CD4-positive, alpha-beta memory T cell (primary cell): ENCODE data around the gene SLCO1B1. TPM values are rescaled to one million over a fixed set of nuclear protein-coding genes. Genes with fewer than 3 reads are reported as not detected.
"Not testable (repeated sequence)": the region's sequence is repeated elsewhere in the genome, so short reads cannot be mapped to it uniquely, and the experiment has no call there.

Experiments
- CTCF ChIA-PET: fragments of 350-600 bp; sonication (Branson Sonifier 250); formaldehyde crosslinking; loops from one replicate; lab custom pipeline; 2021; ENCODE audit warnings: inconsistent platforms; ENCODE audit not compliant: partially characterized antibody; lab: Charles Lee
- POLR2A ChIA-PET: fragments of 350-600 bp; sonication (Branson Sonifier 250); formaldehyde crosslinking; loops from one replicate; lab custom pipeline; 2021; ENCODE audit not compliant: partially characterized antibody; lab: Charles Lee
- DNase-seq, 5 donors: peaks; one replicate each; pipeline versions ENCODE4 v3.0.0 to v3.0.0-alpha.2; 2020 to 2022; ENCODE audit warnings: mixed read lengths in 1 of 5
- H3K27ac ChIP-seq: one replicate; pipeline ENCODE4 v1.7.0; 2013; ENCODE audit warnings: low read depth, low read length
- H3K27me3 ChIP-seq: 2 replicates; pipeline ENCODE4 v1.7.0; 2013; ENCODE audit warnings: mild to moderate bottlenecking, low read length, moderate library complexity; ENCODE audit not compliant: insufficient read depth
- H3K36me3 ChIP-seq: 2 replicates; pipeline ENCODE4 v1.7.0; 2013; ENCODE audit warnings: mild to moderate bottlenecking, low read length, moderate library complexity; ENCODE audit not compliant: insufficient read depth
- H3K4me1 ChIP-seq: 2 replicates; pipeline ENCODE4 v1.7.0; 2013; ENCODE audit warnings: mild to moderate bottlenecking, low read length, moderate library complexity; ENCODE audit not compliant: insufficient read depth
- H3K4me3 ChIP-seq, 2 donors: one replicate each; pipeline ENCODE4 v1.7.0; 2013; ENCODE audit warnings: low read length in 2 of 2, mild to moderate bottlenecking in 1 of 2
- H3K9me3 ChIP-seq, 2 donors: one replicate each; pipeline ENCODE4 v1.7.0; 2013; ENCODE audit warnings: low read length in 2 of 2, control low read depth in 1 of 2; ENCODE audit not compliant: control insufficient read depth in 1 of 2
- H3K27ac Mint-ChIP-seq, 7 donors: one replicate each; pipeline ENCODE4 v1.8.0; 2020 to 2021; ENCODE audit warnings: mixed read lengths in 7 of 7, mild to moderate bottlenecking in 6 of 7, inconsistent platforms in 3 of 7, moderate library complexity in 3 of 7
- H3K27me3 Mint-ChIP-seq, 2 donors: one replicate each; pipeline ENCODE4 v1.8.0; 2020 to 2021; ENCODE audit warnings: mixed read lengths in 2 of 2
- H3K36me3 Mint-ChIP-seq, 2 donors: one replicate each; pipeline ENCODE4 v1.8.0; 2020 to 2021; ENCODE audit warnings: mixed read lengths in 2 of 2, inconsistent platforms in 1 of 2, mild to moderate bottlenecking in 1 of 2
- H3K4me1 Mint-ChIP-seq, 4 donors: one replicate each; pipeline ENCODE4 v1.8.0; 2020 to 2021; ENCODE audit warnings: mixed read lengths in 4 of 4, mild to moderate bottlenecking in 1 of 4
- H3K4me3 Mint-ChIP-seq, 8 donors: one replicate each; pipeline ENCODE4 v1.8.0; 2020 to 2021; ENCODE audit warnings: mixed read lengths in 8 of 8, mild to moderate bottlenecking in 7 of 8, moderate library complexity in 6 of 8, inconsistent platforms in 3 of 8
- H3K9me3 Mint-ChIP-seq, 8 donors: one replicate each; pipeline ENCODE4 v1.8.0; 2020 to 2021; ENCODE audit warnings: mixed read lengths in 8 of 8, mild to moderate bottlenecking in 5 of 8, inconsistent platforms in 3 of 8, moderate library complexity in 1 of 8
- intact Hi-C: fragments of 100-400 bp; cut with micrococcal nuclease; formaldehyde crosslinking; loops from one replicate; pipeline ENCODE4 v1.15.1; 2023
- polyA plus RNA-seq, 2 donors: library from polyadenylated mRNA; unstranded; fragments of 300-500 nt; fragmentation: Illumina TruSeq; gene quantifications; one replicate each; pipeline ENCODE4 v1.2.3, GENCODE V29; 2021
- total RNA-seq, 2 experiments: library from RNA; stranded (reverse); gene quantifications; one replicate each; pipeline ENCODE4 v1.2.3, GENCODE V29; 2021

Gene SLCO1B1, protein sequence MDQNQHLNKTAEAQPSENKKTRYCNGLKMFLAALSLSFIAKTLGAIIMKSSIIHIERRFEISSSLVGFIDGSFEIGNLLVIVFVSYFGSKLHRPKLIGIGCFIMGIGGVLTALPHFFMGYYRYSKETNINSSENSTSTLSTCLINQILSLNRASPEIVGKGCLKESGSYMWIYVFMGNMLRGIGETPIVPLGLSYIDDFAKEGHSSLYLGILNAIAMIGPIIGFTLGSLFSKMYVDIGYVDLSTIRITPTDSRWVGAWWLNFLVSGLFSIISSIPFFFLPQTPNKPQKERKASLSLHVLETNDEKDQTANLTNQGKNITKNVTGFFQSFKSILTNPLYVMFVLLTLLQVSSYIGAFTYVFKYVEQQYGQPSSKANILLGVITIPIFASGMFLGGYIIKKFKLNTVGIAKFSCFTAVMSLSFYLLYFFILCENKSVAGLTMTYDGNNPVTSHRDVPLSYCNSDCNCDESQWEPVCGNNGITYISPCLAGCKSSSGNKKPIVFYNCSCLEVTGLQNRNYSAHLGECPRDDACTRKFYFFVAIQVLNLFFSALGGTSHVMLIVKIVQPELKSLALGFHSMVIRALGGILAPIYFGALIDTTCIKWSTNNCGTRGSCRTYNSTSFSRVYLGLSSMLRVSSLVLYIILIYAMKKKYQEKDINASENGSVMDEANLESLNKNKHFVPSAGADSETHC
- total RNA-seq (not detected), polyA plus RNA-seq (not detected)

DNA sequence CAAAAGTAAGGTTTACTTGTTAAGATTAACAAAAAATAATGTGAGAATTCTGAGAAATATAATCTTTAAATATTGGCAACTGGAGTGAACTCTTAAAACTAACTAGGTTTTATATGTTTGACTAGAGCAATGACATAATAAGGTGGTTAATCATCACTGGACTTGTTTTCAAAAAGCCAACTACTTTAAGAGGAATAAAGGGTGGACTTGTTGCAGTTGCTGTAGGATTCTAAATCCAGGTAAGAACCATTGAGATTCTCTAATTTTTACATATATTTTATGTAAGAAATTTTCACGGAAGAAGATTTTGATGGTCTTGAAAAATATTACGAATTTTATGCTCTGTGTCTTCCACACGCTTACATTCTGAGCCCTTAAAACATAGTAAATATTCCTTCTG, at the start of gene SLCO1B1:
SLCO1B1 (plus strand) TSS at position 197 of the 400 bp plus-strand sequence. CDS start 10,381 bp downstream, outside the sequence.
- Histone ChIP-seq H3K36me3 (no peaks in the 10 kb centered on the region), H3K27ac (no peak within 1 kb of the TSS), H3K27me3 (no peaks in the 10 kb centered on the region), H3K9me3 (no peaks in the 10 kb centered on the region), H3K4me3 (no peak within 1 kb of the TSS), H3K4me1 (no peaks in the 10 kb centered on the region)
- POLR2A ChIA-PET = no interaction called here
- H3K4me1 Mint-ChIP-seq = no peaks in the 10 kb centered on the region
- DNase-seq = no peak
- no peak within 1 kb of the TSS for H3K4me3 Mint-ChIP-seq
- no peak within 1 kb of the TSS for H3K27ac Mint-ChIP-seq
- no peaks in the 10 kb centered on the region for H3K27me3 Mint-ChIP-seq
- CTCF ChIA-PET = no interaction called here
- intact Hi-C loops = no loop called here
- peaks cover 0 to 8% (median 5%) of the 10 kb centered on the region in 8 donors for H3K9me3 Mint-ChIP-seq
- no peaks in the 10 kb centered on the region for H3K36me3 Mint-ChIP-seq

DNA sequence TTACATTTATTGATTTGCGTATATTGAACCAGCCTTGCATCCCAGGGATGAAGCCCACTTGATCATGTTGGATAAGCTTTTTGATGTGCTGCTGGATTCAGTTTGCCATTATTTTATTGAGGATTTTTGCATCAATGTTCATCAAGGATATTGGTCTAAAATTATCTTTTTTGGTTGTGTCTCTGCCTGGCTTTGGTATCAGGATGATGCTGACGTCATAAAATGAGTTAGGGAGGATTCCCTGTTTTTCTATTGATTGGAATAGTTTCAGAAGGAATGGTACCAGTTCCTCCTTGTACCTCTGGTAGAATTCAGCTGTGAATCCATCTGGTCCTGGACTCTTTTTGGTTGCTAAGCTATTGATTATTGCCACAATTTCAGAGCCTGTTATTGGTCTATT, 46.2 kb upstream of the SLCO1B1 start:
- H3K4me3 ChIP-seq, intact Hi-C loops, H3K36me3 Mint-ChIP-seq, H3K4me1 Mint-ChIP-seq, H3K27ac ChIP-seq, CTCF ChIA-PET, H3K4me3 Mint-ChIP-seq, H3K27ac Mint-ChIP-seq, H3K9me3 ChIP-seq, DNase-seq, POLR2A ChIA-PET, H3K4me1 ChIP-seq, H3K27me3 Mint-ChIP-seq, H3K27me3 ChIP-seq, H3K36me3 ChIP-seq, H3K9me3 Mint-ChIP-seq: not testable (repeated sequence)

DNA sequence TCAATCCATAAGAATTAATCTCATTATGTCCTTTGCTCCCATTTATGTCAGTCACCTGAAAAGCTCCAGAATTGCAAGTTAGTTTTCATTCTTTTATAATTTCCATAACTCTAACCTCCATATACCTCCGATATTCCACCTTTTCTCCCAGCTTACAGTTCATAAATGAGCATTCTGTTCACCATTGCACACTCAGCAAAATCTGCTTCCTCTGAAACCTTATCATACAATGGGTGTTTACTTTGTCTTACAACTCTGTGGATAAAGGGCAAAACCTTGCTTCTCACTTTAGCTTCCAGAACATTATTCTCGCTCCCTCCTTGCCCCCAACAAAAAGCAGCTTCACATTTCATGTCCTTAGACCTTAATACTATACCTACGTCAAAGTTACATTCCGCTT, 19.3 kb upstream of the SLCO1B1 start:
- H3K27ac ChIP-seq = no peak overlapping the region
- Mint-ChIP-seq H3K4me1 (no peaks in the 10 kb centered on the region), H3K27me3 (no peaks in the 10 kb centered on the region), H3K27ac (no peak overlapping the region), H3K4me3 (no peak overlapping the region), H3K9me3 (peaks cover 0 to 4% (median 0%) of the 10 kb centered on the region in 8 donors), H3K36me3 (no peaks in the 10 kb centered on the region)
- intact Hi-C loops = no loop called here
- ChIA-PET CTCF (no interaction called here), POLR2A (no interaction called here)
- H3K27me3 ChIP-seq = no peaks in the 10 kb centered on the region
- no peaks in the 10 kb centered on the region for H3K4me1 ChIP-seq
- H3K9me3 ChIP-seq = no peaks in the 10 kb centered on the region
- H3K36me3 ChIP-seq = no peaks in the 10 kb centered on the region
- DNase-seq = no peak
- no peak overlapping the region for H3K4me3 ChIP-seq

DNA sequence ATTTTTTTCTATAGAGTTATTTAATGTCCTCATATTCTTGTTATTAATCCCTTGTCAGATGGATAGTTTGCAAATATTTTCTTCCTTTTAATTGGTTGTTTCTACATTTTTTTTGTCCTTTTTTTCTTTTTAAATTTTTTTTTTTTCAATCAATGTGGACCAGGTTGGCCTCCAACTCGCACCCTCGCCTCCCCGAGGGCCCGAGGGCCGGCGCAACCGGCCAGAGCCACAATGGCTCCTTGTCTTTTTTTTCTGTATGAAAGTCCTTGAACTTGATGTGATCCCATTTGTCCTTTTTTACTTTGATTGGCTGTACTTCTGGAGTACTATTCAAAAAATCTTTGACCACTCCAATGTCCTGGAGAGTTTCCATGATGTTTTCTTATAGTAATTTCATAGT, 17.7 kb upstream of the SLCO1B1 start:
- H3K27ac ChIP-seq = no peak overlapping the region
- no peaks in the 10 kb centered on the region for H3K36me3 Mint-ChIP-seq

DNA sequence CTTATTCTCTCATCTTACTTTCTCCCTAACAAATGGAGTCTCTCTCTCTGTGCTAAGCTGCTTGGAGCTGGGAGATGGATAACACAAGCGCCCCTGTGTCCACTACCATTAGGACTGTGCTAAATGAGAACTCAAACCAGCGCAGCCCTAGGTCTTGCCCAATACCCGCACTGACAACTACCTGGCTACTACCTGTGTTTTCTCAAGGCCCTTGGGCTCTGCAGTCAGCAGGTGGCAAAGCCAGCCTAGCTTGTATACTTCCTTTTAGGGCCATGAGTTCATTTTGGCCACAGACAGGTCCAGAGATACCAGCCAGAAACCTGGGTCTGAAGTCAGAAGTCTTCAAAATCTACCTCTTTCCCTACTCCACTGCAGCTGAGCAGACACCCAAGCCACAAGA, 13.0 kb upstream of the SLCO1B1 start:
- Histone ChIP-seq H3K4me1 (no peaks in the 10 kb centered on the region), H3K36me3 (no peaks in the 10 kb centered on the region), H3K27me3 (no peaks in the 10 kb centered on the region), H3K27ac (no peak overlapping the region), H3K4me3 (no peak overlapping the region), H3K9me3 (no peaks in the 10 kb centered on the region)
- POLR2A ChIA-PET = no interaction called here
- intact Hi-C loops = no loop called here
- Mint-ChIP-seq H3K36me3 (no peaks in the 10 kb centered on the region), H3K4me1 (no peaks in the 10 kb centered on the region), H3K9me3 (peaks cover 0 to 5% (median under 1%) of the 10 kb centered on the region in 8 donors), H3K27ac (no peak overlapping the region), H3K4me3 (no peak overlapping the region), H3K27me3 (no peaks in the 10 kb centered on the region)
- CTCF ChIA-PET = interaction anchor here (0.6 kb wide), 1 partner anchor 9 kb away, joined by 3 read pairs; no protein-coding TSS in a partner anchor
- DNase-seq = no peak

More for the DNA sequence above, 17.7 kb upstream of the SLCO1B1 start:
- Histone ChIP-seq H3K36me3 (no peaks in the 10 kb centered on the region), H3K4me3 (no peak overlapping the region), H3K9me3 (no peaks in the 10 kb centered on the region), H3K4me1 (no peaks in the 10 kb centered on the region), H3K27me3 (no peaks in the 10 kb centered on the region)
- intact Hi-C loops = no loop called here
- ChIA-PET CTCF (no interaction called here), POLR2A (no interaction called here)
- Mint-ChIP-seq H3K9me3 (peaks cover 0 to 6% (median 0%) of the 10 kb centered on the region in 8 donors), H3K27ac (no peak overlapping the region), H3K4me3 (no peak overlapping the region), H3K27me3 (no peaks in the 10 kb centered on the region), H3K4me1 (no peaks in the 10 kb centered on the region)
- DNase-seq = no peak

DNA sequence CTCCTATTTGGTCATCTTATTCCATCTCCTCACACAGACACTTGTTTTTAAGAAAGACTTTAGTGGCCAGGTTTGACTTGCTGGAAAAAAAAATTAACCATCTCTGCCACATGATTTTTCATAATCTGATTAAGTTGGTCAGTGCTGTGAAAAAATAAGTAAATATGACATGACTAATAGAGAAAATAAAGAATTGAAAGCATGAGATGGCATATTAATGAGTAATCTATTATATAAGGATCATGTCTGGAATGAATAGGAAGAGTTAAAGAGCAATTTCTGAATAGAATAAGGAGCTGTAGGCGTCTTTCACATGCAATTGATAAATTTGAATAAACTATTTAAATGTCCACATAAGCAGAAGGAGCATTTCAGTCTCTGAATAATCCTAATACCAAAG, 12.2 kb upstream of the SLCO1B1 start:
- no peak overlapping the region for H3K27ac Mint-ChIP-seq
- Histone ChIP-seq H3K4me3 (no peak overlapping the region), H3K9me3 (no peaks in the 10 kb centered on the region), H3K27ac (no peak overlapping the region), H3K4me1 (no peaks in the 10 kb centered on the region), H3K27me3 (no peaks in the 10 kb centered on the region), H3K36me3 (no peaks in the 10 kb centered on the region)
- ChIA-PET POLR2A (no interaction called here), CTCF (interaction anchor here (0.6 kb wide), 1 partner anchor 9 kb away, joined by 3 read pairs; no protein-coding TSS in a partner anchor)
- peaks cover 0 to 6% (median 4%) of the 10 kb centered on the region in 8 donors for H3K9me3 Mint-ChIP-seq
- DNase-seq = no peak
- H3K27me3 Mint-ChIP-seq = no peaks in the 10 kb centered on the region
- intact Hi-C loops = no loop called here
- no peaks in the 10 kb centered on the region for H3K4me1 Mint-ChIP-seq
- no peak overlapping the region for H3K4me3 Mint-ChIP-seq
- no peaks in the 10 kb centered on the region for H3K36me3 Mint-ChIP-seq

DNA sequence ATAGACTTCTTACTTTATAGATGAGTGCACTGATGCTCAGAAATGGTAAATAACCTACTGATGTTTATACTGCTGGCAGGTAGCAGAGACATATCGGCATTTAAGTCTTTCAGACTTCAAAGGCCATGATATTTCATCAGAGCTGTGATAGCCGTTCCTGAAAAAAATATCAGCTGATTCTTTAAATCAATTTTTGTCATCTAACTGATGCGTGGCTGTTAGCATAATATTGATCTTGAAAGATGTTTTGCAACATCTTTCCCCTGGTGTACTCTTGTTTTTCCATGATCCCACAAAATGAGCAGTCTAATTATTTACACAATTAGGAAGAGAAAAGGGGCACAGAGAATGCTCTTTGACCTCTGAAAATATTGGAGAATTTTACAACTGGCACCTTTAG, 1.6 kb upstream of the SLCO1B1 start:
- intact Hi-C loops = no loop called here
- peaks cover 0 to 4% (median under 1%) of the 10 kb centered on the region in 8 donors for H3K9me3 Mint-ChIP-seq
- Histone ChIP-seq H3K36me3 (no peaks in the 10 kb centered on the region), H3K4me1 (no peaks in the 10 kb centered on the region), H3K9me3 (no peaks in the 10 kb centered on the region), H3K4me3 (no peak overlapping the region), H3K27ac (no peak overlapping the region), H3K27me3 (no peaks in the 10 kb centered on the region)
- no peak for DNase-seq
- ChIA-PET POLR2A (no interaction called here), CTCF (no interaction called here)
- H3K27me3 Mint-ChIP-seq = no peaks in the 10 kb centered on the region
- no peak overlapping the region for H3K4me3 Mint-ChIP-seq
- H3K4me1 Mint-ChIP-seq = no peaks in the 10 kb centered on the region
- no peaks in the 10 kb centered on the region for H3K36me3 Mint-ChIP-seq
- H3K27ac Mint-ChIP-seq = no peak overlapping the region
